ENCODE data around the gene RHOA.
"Not testable (repeated sequence)": the region's sequence is repeated elsewhere in the genome, so short reads cannot be mapped to it uniquely, and the experiment has no call there.

DNA sequence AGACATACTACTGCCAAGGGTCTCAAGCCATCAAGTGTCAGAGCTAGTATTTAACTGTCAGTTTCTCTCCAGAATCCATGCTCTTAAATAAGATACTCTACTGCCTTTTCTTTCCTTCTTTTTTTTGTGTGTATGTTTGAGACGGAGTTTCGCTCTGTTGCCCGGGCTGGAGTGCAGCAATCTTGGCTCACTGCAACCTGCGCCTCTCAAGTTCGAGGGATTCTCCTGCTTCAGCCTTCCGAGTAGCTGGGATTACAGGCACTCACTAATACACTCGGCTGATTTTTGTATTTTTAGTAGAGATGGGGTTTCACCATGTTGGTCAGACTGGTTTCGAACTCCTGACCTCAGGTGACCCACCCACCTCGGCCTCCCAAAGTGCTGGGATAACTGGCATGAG lies 6.2 kb downstream of the RHOA start:
- TF ChIP-seq, protein P1, sequence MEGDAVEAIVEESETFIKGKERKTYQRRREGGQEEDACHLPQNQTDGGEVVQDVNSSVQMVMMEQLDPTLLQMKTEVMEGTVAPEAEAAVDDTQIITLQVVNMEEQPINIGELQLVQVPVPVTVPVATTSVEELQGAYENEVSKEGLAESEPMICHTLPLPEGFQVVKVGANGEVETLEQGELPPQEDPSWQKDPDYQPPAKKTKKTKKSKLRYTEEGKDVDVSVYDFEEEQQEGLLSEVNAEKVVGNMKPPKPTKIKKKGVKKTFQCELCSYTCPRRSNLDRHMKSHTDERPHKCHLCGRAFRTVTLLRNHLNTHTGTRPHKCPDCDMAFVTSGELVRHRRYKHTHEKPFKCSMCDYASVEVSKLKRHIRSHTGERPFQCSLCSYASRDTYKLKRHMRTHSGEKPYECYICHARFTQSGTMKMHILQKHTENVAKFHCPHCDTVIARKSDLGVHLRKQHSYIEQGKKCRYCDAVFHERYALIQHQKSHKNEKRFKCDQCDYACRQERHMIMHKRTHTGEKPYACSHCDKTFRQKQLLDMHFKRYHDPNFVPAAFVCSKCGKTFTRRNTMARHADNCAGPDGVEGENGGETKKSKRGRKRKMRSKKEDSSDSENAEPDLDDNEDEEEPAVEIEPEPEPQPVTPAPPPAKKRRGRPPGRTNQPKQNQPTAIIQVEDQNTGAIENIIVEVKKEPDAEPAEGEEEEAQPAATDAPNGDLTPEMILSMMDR (IDR thresholded peaks at IDR 0.05; ENCODE audit: insufficient read depth, low read length) = not testable (repeated sequence)
- not testable (repeated sequence) for TF ChIP-seq POLR2AphosphoS5 (IDR thresholded peaks at IDR 0.05; ENCODE audit: low read depth)
